ENCODE data around the gene ELF2.

DNA sequence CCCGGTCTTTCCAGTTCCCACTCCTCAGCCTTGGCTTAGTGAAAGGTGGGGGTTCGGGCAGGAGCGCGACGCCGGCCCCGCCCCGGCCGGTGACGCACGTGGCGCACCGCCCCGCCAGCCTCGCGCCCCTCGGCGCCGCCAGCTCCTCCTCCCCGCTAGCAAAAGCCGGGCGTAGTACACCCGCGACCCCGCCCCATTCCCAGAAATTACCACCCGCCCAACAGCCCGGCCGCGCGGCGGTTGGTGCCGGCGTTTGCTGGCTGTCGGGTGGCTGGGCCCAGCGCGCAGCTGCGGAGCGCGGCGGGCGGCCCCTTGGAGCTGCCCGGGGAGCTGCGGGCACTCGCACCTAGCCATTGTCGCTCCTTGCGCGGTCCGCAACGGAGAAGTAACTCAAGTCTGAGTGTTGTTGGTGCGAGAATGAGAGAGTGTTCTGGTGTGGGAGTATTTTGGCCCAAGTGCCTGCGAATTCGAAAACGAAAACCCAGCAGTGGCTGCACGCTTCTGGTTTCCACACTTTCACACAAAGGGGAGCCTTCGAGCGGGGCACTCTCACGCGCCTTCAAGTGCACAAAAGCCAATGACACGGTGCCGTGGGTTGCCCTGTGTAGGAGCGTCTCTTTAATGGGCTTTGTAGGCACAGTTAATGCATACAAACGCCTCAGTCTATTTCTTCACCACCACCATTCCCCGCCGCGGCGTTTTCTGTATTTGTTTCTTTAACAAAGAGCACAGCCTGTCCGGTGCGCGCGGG, 1.0 kb upstream of the ELF2 start:
- TF ChIP-seq, protein P1, sequence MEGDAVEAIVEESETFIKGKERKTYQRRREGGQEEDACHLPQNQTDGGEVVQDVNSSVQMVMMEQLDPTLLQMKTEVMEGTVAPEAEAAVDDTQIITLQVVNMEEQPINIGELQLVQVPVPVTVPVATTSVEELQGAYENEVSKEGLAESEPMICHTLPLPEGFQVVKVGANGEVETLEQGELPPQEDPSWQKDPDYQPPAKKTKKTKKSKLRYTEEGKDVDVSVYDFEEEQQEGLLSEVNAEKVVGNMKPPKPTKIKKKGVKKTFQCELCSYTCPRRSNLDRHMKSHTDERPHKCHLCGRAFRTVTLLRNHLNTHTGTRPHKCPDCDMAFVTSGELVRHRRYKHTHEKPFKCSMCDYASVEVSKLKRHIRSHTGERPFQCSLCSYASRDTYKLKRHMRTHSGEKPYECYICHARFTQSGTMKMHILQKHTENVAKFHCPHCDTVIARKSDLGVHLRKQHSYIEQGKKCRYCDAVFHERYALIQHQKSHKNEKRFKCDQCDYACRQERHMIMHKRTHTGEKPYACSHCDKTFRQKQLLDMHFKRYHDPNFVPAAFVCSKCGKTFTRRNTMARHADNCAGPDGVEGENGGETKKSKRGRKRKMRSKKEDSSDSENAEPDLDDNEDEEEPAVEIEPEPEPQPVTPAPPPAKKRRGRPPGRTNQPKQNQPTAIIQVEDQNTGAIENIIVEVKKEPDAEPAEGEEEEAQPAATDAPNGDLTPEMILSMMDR (conservative IDR thresholded peaks at IDR 0.05 in 1 of 2, IDR thresholded peaks at IDR 0.05 in 1 of 2; ENCODE audit: low read depth in 1 of 2, low read length in 2 of 2): no peak
- no peak for TF ChIP-seq EZH2 (IDR thresholded peaks at IDR 0.05; ENCODE audit: low read length, missing control alignments)

Data from fibroblast of lung (primary cell).